HL-60 (cell line): ENCODE measurements around the gene GARIN5B.

Experiments
- DNase-seq, 2 experiments: peaks; one replicate each; pipeline ENCODE4 v3.0.0-alpha.2; 2010 to 2020; ENCODE audit warnings: low read depth in 1 of 2, low spot score in 1 of 2
- H3K27ac ChIP-seq: fragments of 250-450 bp; sonication (Bioruptor Pico); replicated peaks from 2 replicates; pipeline ENCODE4 v1.5.1; 2020; ENCODE audit warnings: mild to moderate bottlenecking, moderate library complexity
- H3K27me3 ChIP-seq: fragments of 250-450 bp; sonication (Bioruptor Pico); 2 replicates; pipeline ENCODE4 v1.5.1; 2021; ENCODE audit warnings: mild to moderate bottlenecking, moderate library complexity; ENCODE audit not compliant: insufficient read depth, poor library complexity, severe bottlenecking
- H3K4me3 ChIP-seq: replicated peaks from 2 replicates; pipeline ENCODE4 v1.5.1; 2011; ENCODE audit warnings: mild to moderate bottlenecking, control low read depth, low read length; ENCODE audit not compliant: insufficient read depth
- GABPA ChIP-seq: IDR thresholded peaks from 2 replicates; pipeline ENCODE4 v1.6.1; 2012; ENCODE audit warnings: low read depth
- POLR2AphosphoS5 ChIP-seq: IDR thresholded peaks from 2 replicates; pipeline ENCODE4 v1.6.1; 2012; ENCODE audit warnings: low read depth
- SPI1 ChIP-seq: IDR thresholded peaks from 2 replicates; pipeline ENCODE4 v1.6.1; 2012; ENCODE audit warnings: low read depth, mild to moderate bottlenecking, borderline replicate concordance
- TF ChIP-seq, protein P1 (sequence below): IDR thresholded peaks from 2 replicates; pipeline ENCODE4 v1.6.1; 2012; ENCODE audit warnings: low read depth; ENCODE audit not compliant: insufficient replicate concordance
- TF ChIP-seq, protein P2 (sequence below): IDR thresholded peaks from one replicate; pipeline ENCODE4 v1.5.1; 2011; ENCODE audit warnings: low read length, control low read depth, inconsistent platforms; ENCODE audit not compliant: insufficient read depth

The GARIN5B gene

GRCh38 chr19:55352040-55352439 is 11.0 kb downstream of the GARIN5B start:
- Histone ChIP-seq H3K27ac (no peak overlapping the region), H3K27me3 (peaks cover 23% of the 10 kb centered on the region), H3K4me3 (no peak overlapping the region)
- no peak for TF ChIP-seq GABPA
- TF ChIP-seq, protein P1, sequence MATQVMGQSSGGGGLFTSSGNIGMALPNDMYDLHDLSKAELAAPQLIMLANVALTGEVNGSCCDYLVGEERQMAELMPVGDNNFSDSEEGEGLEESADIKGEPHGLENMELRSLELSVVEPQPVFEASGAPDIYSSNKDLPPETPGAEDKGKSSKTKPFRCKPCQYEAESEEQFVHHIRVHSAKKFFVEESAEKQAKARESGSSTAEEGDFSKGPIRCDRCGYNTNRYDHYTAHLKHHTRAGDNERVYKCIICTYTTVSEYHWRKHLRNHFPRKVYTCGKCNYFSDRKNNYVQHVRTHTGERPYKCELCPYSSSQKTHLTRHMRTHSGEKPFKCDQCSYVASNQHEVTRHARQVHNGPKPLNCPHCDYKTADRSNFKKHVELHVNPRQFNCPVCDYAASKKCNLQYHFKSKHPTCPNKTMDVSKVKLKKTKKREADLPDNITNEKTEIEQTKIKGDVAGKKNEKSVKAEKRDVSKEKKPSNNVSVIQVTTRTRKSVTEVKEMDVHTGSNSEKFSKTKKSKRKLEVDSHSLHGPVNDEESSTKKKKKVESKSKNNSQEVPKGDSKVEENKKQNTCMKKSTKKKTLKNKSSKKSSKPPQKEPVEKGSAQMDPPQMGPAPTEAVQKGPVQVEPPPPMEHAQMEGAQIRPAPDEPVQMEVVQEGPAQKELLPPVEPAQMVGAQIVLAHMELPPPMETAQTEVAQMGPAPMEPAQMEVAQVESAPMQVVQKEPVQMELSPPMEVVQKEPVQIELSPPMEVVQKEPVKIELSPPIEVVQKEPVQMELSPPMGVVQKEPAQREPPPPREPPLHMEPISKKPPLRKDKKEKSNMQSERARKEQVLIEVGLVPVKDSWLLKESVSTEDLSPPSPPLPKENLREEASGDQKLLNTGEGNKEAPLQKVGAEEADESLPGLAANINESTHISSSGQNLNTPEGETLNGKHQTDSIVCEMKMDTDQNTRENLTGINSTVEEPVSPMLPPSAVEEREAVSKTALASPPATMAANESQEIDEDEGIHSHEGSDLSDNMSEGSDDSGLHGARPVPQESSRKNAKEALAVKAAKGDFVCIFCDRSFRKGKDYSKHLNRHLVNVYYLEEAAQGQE: no peak
- TF ChIP-seq POLR2AphosphoS5: no peak
- TF ChIP-seq, protein P2, sequence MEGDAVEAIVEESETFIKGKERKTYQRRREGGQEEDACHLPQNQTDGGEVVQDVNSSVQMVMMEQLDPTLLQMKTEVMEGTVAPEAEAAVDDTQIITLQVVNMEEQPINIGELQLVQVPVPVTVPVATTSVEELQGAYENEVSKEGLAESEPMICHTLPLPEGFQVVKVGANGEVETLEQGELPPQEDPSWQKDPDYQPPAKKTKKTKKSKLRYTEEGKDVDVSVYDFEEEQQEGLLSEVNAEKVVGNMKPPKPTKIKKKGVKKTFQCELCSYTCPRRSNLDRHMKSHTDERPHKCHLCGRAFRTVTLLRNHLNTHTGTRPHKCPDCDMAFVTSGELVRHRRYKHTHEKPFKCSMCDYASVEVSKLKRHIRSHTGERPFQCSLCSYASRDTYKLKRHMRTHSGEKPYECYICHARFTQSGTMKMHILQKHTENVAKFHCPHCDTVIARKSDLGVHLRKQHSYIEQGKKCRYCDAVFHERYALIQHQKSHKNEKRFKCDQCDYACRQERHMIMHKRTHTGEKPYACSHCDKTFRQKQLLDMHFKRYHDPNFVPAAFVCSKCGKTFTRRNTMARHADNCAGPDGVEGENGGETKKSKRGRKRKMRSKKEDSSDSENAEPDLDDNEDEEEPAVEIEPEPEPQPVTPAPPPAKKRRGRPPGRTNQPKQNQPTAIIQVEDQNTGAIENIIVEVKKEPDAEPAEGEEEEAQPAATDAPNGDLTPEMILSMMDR: no peak
- TF ChIP-seq SPI1: no peak
- no peak for DNase-seq

DNA sequence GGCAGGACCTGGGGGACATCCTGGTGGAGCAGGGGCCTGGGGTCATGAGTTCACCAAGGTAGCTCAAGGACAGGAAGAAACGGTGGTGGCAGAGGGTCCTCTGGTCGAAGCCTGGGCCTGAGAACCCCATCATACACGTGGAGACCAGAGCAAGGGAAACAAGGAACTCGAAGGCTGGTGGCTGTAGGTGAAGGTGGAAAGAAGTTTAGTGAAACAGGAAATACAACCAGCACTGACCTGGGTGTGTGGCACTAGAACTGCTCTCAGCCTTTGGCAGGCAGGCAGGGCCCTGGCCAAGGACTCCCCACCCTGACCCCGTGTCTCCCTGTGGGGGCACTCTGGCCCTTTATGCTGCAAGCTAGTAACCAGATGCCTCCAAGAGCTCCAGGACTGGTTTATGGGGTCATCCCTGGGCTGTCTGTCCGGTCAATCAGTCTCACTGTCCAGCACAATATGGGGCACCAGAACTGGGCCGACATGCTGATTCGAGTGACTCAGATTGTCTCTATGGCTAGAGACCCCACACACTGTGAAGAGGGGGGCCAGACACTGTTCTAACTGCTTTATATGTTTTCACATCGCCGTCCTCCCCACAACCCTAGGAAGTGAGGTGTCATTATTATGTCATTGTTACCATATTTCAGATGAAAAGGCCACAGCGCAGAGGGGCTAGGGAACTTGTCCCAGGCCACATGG is 12.3 kb downstream of the GARIN5B start:
- Histone ChIP-seq H3K27ac (no peak overlapping the region), H3K27me3 (peaks cover 23% of the 10 kb centered on the region), H3K4me3 (no peak overlapping the region)
- no peak for DNase-seq
- TF ChIP-seq POLR2AphosphoS5 (no peak), SPI1 (no peak), GABPA (no peak)
- TF ChIP-seq, protein P1: no peak
- TF ChIP-seq, protein P2: no peak

GRCh38 chr19:55348317-55349034 is 14.6 kb downstream of the GARIN5B start:
- peaks cover 13% of the 10 kb centered on the region for H3K27me3 ChIP-seq
- no peak overlapping the region for H3K4me3 ChIP-seq
- TF ChIP-seq, protein P2: no peak
- TF ChIP-seq SPI1: no peak
- no peak for TF ChIP-seq POLR2AphosphoS5
- TF ChIP-seq, protein P1: no peak
- no peak for TF ChIP-seq GABPA
- DNase-seq: no peak
- no peak overlapping the region for H3K27ac ChIP-seq
